H1 (cell line): ENCODE results near the gene ZNF771.

Source experiments
- ATF2 ChIP-seq: IDR thresholded peaks from 2 replicates; pipeline ENCODE4 v1.6.1; 2012; ENCODE audit warnings: low read length, inconsistent platforms
- CEBPB ChIP-seq: IDR thresholded peaks from 2 replicates; pipeline ENCODE4 v1.6.1; 2012; ENCODE audit warnings: low read depth, low read length
- CHD1 ChIP-seq: IDR thresholded peaks from 2 replicates; pipeline ENCODE4 v1.6.1; 2012; ENCODE audit warnings: low read depth, low read length, improper control_type of control experiment
- EZH2 ChIP-seq: fragments of 200-600 bp; sonication (generic); IDR thresholded peaks from 2 replicates; pipeline ENCODE4 v1.7.1; 2012; ENCODE audit warnings: low read depth, mild to moderate bottlenecking, moderate library complexity, low read length, inconsistent platforms; ENCODE audit not compliant: severe bottlenecking
- POU5F1 ChIP-seq: IDR thresholded peaks from 2 replicates; pipeline ENCODE4 v1.6.1; 2011; ENCODE audit warnings: low read depth, mild to moderate bottlenecking, low read length, moderate library complexity
- TAF1 ChIP-seq: IDR thresholded peaks from 2 replicates; pipeline ENCODE4 v1.6.1; 2011; ENCODE audit warnings: mild to moderate bottlenecking, low read depth, low read length
- TF ChIP-seq, protein P1 (sequence below): IDR thresholded peaks from 2 replicates; pipeline ENCODE4 v1.6.1; 2011; ENCODE audit warnings: low read depth, mild to moderate bottlenecking, low read length; ENCODE audit not compliant: insufficient read depth

DNA sequence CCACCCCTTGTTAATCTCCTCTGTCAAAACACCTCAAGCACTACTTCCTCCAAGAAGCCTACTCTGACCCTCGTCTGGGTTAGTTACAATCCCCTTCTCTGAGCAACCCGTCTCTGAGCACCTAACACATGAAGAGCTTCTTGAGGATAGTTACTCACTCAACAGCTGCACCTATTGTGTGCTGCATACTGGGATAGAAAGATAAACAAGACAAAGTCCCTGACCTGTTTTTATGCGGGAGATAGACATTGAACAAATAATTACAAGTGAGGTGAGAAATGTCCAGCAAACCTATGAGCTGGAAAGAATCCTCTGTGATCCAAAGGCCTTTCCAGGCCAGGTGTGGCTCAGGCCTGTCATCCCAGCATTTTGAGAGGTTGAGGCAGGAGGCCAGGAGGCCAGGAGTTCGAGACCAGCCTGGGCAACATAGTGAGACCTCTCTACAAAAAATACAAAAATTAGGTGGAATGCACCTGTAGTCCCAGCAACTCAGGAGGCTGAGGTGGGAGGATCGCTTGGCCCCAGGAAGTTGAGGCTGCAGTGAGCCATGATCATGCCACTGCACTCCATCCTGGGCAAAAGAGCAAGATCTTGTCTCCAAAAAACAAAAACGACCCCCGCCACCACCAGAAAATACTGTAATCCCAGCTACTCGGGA lies 5.5 kb upstream of the ZNF771 start:
- no peak for TF ChIP-seq CEBPB
- no peak for TF ChIP-seq POU5F1
- no peak for TF ChIP-seq CHD1
- TF ChIP-seq, protein P1, sequence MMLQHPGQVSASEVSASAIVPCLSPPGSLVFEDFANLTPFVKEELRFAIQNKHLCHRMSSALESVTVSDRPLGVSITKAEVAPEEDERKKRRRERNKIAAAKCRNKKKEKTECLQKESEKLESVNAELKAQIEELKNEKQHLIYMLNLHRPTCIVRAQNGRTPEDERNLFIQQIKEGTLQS, result no peak
- TF ChIP-seq EZH2, result no peak
- no peak for TF ChIP-seq TAF1
- no peak for TF ChIP-seq ATF2
